Body of pancreas (tissue), 4 donors: ENCODE measurements around the gene ARID1B. TPM values are rescaled to one million over a fixed set of nuclear protein-coding genes. Genes with fewer than 3 reads are reported as not detected.

ENCODE experiments used
- ATAC-seq: fragments of 150-250 bp; one replicate; pipeline ENCODE4 v1.9.1; 2016
- DNase-seq, 4 donors: peaks; one replicate each; pipeline ENCODE4 v3.0.0-alpha.2; 2019
- H3K27ac ChIP-seq, 4 donors: fragments of 200-600 bp; sonication (generic); 1 replicate in 3 of 4; 2 replicates in 1 of 4; pipeline versions ENCODE4 v1.5.1 to v1.6.1; 2016 to 2019; ENCODE audit warnings: mild to moderate bottlenecking in 1 of 4, mixed read lengths in 1 of 4, moderate library complexity in 1 of 4
- H3K27me3 ChIP-seq, 2 donors: fragments of 200-600 bp; sonication (generic); one replicate each; pipeline ENCODE4 v1.6.0; 2016; ENCODE audit warnings: mild to moderate bottlenecking in 1 of 2
- H3K36me3 ChIP-seq, 2 donors: fragments of 200-600 bp; sonication (generic); replicated peaks in 1 of 2; 2 replicates each; pipeline ENCODE4 v1.5.1; 2016; ENCODE audit warnings: low read depth in 2 of 2; ENCODE audit not compliant: insufficient read depth in 1 of 2
- H3K4me1 ChIP-seq: fragments of 200-600 bp; sonication (generic); one replicate; pipeline ENCODE4 v1.6.0; 2016
- H3K4me3 ChIP-seq, 2 donors: fragments of 200-600 bp; sonication (generic); 1 replicate in 1 of 2; 2 replicates in 1 of 2; pipeline ENCODE4 v1.5.1; 2016 to 2019
- H3K9me3 ChIP-seq, 3 donors: fragments of 200-600 bp; sonication (generic); 1 replicate in 2 of 3; 2 replicates in 1 of 3; pipeline ENCODE4 v1.5.1; 2016
- POLR2A ChIP-seq, 3 donors: fragments of 450-650 bp; IDR thresholded peaks; one replicate each; pipeline ENCODE4 v1.6.1; 2016; ENCODE audit warnings: antibody characterized with exemption in 3 of 3, mild to moderate bottlenecking in 2 of 3
- WGBS, 2 donors: methylation state at CpG; one replicate each; pipeline ENCODE4 v1.1.5; 2017; 5-methylcytosine and 5-hydroxymethylcytosine counted together
- intact Hi-C: fragments of 100-400 bp; cut with DNase I; formaldehyde crosslinking; loops from one replicate; pipeline ENCODE4 v1.15.1; 2023
- total RNA-seq, 2 donors: library from RNA; depleted of rRNA; stranded (reverse); fragments of >200 nt; gene quantifications; one replicate each; pipeline ENCODE4 v1.1.0, GENCODE V29; 2016
- TF ChIP-seq, protein P1 (sequence below), 7 experiments: fragments of 450-650 bp in 4 of 7; fragments of 200-600 bp in 3 of 7; sonication (generic) in 3 of 7; IDR thresholded peaks; one replicate each; pipeline ENCODE4 v1.5.1; 2016 to 2019; ENCODE audit warnings: antibody characterized with exemption in 7 of 7

Gene ARID1B
- total RNA-seq, 2 donors from 2014 or later: 71.5 to 85.1 TPM

DNA sequence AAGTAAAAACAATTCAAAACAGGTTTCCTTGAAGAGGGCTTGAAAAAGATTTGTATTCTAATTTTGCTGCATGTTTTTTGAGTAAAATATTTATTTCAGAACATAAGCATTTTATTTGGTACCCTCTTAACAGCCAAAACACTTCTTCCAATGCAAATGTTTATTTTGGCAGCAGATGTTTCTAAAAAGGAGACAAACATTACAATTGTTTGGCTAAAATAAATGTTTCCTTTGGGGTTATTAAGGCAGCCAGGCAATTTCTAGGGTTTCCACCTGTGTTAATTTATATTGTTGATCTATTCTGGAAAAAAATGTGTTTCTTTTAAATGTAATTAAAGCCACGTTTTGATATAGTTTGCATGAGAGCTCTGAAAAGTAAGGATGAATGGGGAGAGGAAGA, 56.6 kb downstream of the ARID1B start:
- DNase-seq: no peak
- no peak overlapping the region for H3K27ac ChIP-seq
- no peaks in the 10 kb centered on the region for H3K27me3 ChIP-seq
- ATAC-seq: no peak
- WGBS, 2 donors: 5 to 26% methylated on average over 1 of the region's 1 CpG
- intact Hi-C loops: no loop called here
- TF ChIP-seq, protein P1, sequence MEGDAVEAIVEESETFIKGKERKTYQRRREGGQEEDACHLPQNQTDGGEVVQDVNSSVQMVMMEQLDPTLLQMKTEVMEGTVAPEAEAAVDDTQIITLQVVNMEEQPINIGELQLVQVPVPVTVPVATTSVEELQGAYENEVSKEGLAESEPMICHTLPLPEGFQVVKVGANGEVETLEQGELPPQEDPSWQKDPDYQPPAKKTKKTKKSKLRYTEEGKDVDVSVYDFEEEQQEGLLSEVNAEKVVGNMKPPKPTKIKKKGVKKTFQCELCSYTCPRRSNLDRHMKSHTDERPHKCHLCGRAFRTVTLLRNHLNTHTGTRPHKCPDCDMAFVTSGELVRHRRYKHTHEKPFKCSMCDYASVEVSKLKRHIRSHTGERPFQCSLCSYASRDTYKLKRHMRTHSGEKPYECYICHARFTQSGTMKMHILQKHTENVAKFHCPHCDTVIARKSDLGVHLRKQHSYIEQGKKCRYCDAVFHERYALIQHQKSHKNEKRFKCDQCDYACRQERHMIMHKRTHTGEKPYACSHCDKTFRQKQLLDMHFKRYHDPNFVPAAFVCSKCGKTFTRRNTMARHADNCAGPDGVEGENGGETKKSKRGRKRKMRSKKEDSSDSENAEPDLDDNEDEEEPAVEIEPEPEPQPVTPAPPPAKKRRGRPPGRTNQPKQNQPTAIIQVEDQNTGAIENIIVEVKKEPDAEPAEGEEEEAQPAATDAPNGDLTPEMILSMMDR (IDR thresholded peaks at IDR 0.05): no peak
- no peak for TF ChIP-seq POLR2A (IDR thresholded peaks at IDR 0.05)
- no peaks in the 10 kb centered on the region for H3K36me3 ChIP-seq
- H3K9me3 ChIP-seq: no peaks in the 10 kb centered on the region
- H3K4me1 ChIP-seq: peaks cover 24% of the 10 kb centered on the region
- H3K4me3 ChIP-seq: no peak overlapping the region

DNA sequence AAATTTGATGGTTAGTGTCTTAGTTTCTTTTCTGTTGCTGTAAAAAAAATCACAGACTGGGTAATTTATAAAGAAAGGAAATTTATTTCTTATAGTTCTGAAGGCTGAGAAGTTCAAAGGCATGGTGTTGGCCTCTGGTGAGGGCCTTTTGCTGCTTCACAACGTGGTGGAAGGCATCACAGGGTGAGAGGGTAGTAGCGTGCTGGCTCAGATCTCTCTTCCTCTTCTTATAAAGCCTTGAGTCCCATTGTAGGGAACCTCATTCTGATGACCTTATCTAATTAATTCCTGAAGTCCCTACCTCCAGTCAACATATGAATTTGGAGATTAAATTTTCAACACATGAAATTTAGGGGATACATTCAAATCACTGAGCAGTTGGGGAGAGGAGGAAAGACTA, 62.0 kb downstream of the ARID1B start:
- 78 to 98% methylated on average over 2 of the region's 2 CpGs for WGBS, 2 donors
- Histone ChIP-seq H3K4me3 (no peak overlapping the region), H3K27me3 (no peaks in the 10 kb centered on the region), H3K4me1 (peaks cover 16% of the 10 kb centered on the region), H3K9me3 (no peaks in the 10 kb centered on the region), H3K27ac (no peak overlapping the region), H3K36me3 (no peaks in the 10 kb centered on the region)
- DNase-seq (no peak), ATAC-seq (no peak)
- no peak for TF ChIP-seq POLR2A (IDR thresholded peaks at IDR 0.05)
- TF ChIP-seq, protein P1 (IDR thresholded peaks at IDR 0.05): no peak
- intact Hi-C loops: no loop called here

DNA sequence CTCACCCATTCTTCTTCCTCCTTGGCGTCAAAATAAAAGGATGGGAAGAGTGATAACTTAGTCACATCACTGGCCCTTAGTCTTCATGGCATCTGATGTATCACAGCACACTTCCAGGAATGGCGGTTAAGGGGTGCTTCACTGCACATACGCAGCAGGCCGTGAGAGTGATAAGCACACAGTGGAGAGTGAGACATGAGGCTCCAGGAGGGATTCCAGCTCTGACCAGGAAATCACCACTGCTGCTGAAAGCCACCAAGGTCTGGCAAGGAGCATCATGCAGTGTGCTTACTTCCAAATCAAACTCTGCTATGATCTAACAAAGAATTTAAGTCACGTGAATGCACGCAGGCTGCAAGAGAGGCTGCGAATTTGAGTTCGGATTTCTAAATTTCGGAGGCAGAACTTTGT, 62.4 kb downstream of the ARID1B start:
- WGBS, 2 donors: 64 to 68% methylated on average over 9 of the region's 9 CpGs
- no peak overlapping the region for H3K27ac ChIP-seq
- peak; percentile 27 for ATAC-seq
- H3K27me3 ChIP-seq: no peaks in the 10 kb centered on the region
- peak in 3 of 4 donors; percentile 18 to 36 (median 22) for DNase-seq
- H3K9me3 ChIP-seq: no peaks in the 10 kb centered on the region
- H3K36me3 ChIP-seq: no peaks in the 10 kb centered on the region
- intact Hi-C loops: no loop called here
- H3K4me3 ChIP-seq: no peak overlapping the region
- peaks cover 15% of the 10 kb centered on the region for H3K4me1 ChIP-seq
- TF ChIP-seq, protein P1 (IDR thresholded peaks at IDR 0.05): no peak
- TF ChIP-seq POLR2A (IDR thresholded peaks at IDR 0.05): no peak

DNA sequence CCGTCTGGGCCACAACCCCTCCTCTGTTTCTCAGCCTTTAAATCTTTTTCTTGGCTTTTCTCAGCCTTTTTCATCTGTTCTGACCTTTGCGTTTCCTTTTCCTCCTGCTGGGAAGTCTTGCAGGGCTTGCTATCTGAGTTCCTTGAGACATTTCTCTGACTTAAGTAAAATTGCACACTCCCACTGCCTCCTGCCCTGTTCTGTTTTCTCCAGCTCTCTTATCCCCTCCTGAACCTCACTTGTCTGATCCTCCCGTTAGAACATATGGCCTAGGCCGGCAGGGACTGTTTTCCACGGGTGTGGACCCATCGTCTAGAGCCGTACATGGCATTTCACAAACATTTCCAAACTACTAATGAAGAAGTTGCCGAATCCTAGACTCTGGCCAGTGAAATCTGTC, 63.0 kb downstream of the ARID1B start:
- H3K27ac ChIP-seq: no peak overlapping the region
- no peak for DNase-seq
- H3K36me3 ChIP-seq: no peaks in the 10 kb centered on the region
- no peaks in the 10 kb centered on the region for H3K27me3 ChIP-seq
- intact Hi-C loops: no loop called here
- 55 to 64% methylated on average over 8 of the region's 8 CpGs for WGBS, 2 donors
- H3K9me3 ChIP-seq: no peaks in the 10 kb centered on the region
- TF ChIP-seq, protein P1 (IDR thresholded peaks at IDR 0.05): no peak
- TF ChIP-seq POLR2A (IDR thresholded peaks at IDR 0.05): no peak
- ATAC-seq: no peak
- no peak overlapping the region for H3K4me3 ChIP-seq
- H3K4me1 ChIP-seq: peaks cover 15% of the 10 kb centered on the region

DNA sequence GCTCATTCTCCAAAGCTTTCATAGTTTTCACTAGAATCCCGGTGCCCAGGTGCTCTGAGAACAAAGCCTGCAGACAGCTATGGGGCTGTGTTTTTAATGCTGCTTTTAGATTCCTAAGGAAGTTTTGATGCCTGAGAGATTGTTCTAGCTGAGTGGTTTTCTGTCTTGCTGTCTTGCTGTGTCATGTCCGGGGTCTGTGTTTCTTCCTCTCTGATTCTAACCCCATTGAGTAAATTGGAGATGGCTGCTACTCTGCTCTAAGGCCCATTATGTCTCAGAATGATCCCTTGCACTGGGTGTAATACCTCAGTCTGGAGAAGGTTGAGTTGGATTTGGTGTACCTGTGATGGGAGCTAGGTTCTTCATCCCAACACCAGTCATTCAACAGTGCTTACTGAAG, 63.4 kb downstream of the ARID1B start:
- H3K27ac ChIP-seq: no peak overlapping the region
- no peaks in the 10 kb centered on the region for H3K36me3 ChIP-seq
- no peak for ATAC-seq
- H3K27me3 ChIP-seq: no peaks in the 10 kb centered on the region
- no peaks in the 10 kb centered on the region for H3K9me3 ChIP-seq
- 61 to 79% methylated on average over 2 of the region's 2 CpGs for WGBS, 2 donors
- TF ChIP-seq, protein P1 (IDR thresholded peaks at IDR 0.05): no peak
- no peak for TF ChIP-seq POLR2A (IDR thresholded peaks at IDR 0.05)
- no peak for DNase-seq
- intact Hi-C loops: no loop called here
- peaks cover 15% of the 10 kb centered on the region for H3K4me1 ChIP-seq
- no peak overlapping the region for H3K4me3 ChIP-seq
